ENCODE data around the gene JUND. TPM values are rescaled to one million over a fixed set of nuclear protein-coding genes. Genes with fewer than 3 reads are reported as not detected.

The JUND gene
- total RNA-seq, 4 donors from 2014 or later: 67.2 to 258 (median 221) TPM

DNA sequence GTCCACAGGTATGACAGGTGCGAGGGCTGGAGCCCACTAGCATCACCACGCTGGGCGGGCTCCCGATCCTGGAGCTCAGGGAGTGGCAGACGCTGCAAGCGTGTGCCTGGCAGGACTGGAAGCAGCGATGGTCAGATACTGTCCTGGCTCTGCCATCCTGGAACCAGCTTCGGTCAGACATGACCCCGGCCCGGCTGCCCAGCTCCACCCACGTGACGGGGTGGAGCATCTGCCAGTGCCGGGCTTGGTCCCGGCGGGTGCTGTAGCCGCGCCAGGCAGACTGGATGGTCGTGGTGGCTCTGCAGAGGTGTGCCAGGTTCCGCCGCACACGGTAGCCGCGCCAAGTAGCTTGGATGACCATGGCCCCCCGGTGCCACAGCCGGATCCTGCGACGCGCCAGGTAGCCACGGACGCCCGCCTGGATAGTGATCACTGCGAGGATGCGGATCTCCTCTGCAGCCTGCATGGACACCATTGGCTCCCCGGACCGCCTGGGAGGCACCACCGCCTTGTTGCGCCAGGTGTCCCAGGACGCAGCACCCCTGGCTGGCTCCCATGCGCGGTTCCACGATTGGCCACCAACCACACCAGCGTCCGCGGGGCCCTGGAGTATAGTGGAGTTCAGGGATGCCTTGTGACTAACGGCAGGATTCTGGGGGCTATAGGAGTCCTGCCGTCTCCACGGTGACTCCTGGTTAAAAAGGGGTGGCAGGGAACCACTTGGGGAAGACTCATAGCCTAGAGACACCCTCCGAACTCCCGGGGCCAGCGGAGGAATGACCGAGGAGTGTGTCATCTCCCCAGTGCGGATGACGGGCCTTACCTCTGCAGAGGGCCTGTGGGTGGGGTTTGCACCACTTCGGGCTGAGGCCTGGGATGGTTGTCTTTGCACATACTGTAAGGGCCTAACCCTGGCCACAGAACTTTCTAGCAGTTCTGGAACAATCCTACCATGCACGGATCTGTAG lies 23.6 kb downstream of the JUND start:
- ATAC-seq (no peak), DNase-seq (no peak)
- no peaks in the 10 kb centered on the region for H3K36me3 ChIP-seq
- H3K4me3 ChIP-seq: no peak overlapping the region
- in situ Hi-C loops (cut with MboI; ENCODE audit: low sequenced_read_pairs in 4 of 4) (loop anchor here in 2 of 4 donors (10.0 to 25.0 kb wide), 2 partner anchors 143 to 155 kb away; partner anchors contain the start of gene SSBP4 (in 2 of the 2)), intact Hi-C loops (cut with DNase I; ENCODE audit: low total_unique reads) (loop anchor here (10.0 kb wide), 1 partner anchor 147 kb away; no protein-coding TSS in a partner anchor)
- TF ChIP-seq, protein P1, sequence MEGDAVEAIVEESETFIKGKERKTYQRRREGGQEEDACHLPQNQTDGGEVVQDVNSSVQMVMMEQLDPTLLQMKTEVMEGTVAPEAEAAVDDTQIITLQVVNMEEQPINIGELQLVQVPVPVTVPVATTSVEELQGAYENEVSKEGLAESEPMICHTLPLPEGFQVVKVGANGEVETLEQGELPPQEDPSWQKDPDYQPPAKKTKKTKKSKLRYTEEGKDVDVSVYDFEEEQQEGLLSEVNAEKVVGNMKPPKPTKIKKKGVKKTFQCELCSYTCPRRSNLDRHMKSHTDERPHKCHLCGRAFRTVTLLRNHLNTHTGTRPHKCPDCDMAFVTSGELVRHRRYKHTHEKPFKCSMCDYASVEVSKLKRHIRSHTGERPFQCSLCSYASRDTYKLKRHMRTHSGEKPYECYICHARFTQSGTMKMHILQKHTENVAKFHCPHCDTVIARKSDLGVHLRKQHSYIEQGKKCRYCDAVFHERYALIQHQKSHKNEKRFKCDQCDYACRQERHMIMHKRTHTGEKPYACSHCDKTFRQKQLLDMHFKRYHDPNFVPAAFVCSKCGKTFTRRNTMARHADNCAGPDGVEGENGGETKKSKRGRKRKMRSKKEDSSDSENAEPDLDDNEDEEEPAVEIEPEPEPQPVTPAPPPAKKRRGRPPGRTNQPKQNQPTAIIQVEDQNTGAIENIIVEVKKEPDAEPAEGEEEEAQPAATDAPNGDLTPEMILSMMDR (IDR thresholded peaks at IDR 0.05 in 4 of 5, conservative IDR thresholded peaks at IDR 0.05 in 1 of 5): no peak
- TF ChIP-seq POLR2A (IDR thresholded peaks at IDR 0.05): no peak
- no peaks in the 10 kb centered on the region for H3K9me3 ChIP-seq
- H3K27ac ChIP-seq: no peak overlapping the region
- no peaks in the 10 kb centered on the region for H3K4me1 ChIP-seq
- H3K27me3 ChIP-seq: no peaks in the 10 kb centered on the region

DNA sequence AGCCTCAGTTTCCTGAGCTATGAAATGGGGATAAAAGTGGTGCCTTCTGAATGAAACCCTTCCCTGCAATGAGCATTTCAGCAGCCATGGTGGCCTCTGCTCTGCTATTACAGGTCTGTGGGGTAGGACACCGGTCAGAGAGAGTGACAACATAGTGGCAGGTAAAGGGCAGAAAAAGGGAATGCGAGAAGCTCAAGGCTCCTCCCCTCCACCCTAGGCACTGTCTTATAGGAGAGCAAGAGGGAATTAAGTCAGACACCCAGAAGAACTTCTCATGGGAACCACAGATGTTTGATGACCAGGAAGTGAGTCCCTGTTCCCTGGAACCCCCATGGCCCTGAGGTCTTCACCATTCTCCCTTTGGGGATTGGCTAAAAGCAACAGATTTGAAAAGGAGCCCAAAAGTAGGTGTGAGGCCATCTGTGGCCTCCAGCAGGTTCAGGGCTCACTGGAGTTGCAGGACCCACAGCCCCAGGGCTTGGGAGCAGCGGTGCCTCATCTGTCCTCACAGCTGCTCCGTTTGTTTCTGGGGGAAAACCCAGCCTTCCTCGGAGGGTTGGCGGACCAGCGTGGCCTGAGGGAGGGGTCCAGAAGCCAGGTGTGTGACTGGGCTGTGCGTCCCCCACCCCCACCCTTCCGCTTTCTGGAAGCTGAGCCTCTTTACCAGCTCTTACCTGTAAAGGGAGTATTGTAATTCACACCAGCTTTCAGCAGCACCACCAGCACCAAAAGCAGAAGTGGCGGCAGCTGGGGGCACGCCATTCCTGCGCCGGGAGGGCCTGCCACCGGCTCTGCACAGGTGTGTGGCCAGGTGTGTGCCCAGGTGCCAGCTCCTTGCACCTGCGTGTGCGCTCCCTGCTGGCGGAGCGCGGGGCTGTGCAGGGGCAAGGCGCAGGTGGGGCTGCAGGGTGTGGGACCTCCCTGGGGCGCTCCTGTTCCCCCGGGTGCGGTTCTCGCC lies 26.6 kb downstream of the JUND start:
- Histone ChIP-seq H3K27ac (no peak overlapping the region), H3K36me3 (no peaks in the 10 kb centered on the region), H3K27me3 (no peaks in the 10 kb centered on the region), H3K4me3 (no peak overlapping the region), H3K9me3 (no peaks in the 10 kb centered on the region), H3K4me1 (no peaks in the 10 kb centered on the region)
- in situ Hi-C loops (cut with MboI; ENCODE audit: low sequenced_read_pairs in 4 of 4): loop anchor here in 2 of 4 donors (5.0 to 25.0 kb wide), 3 partner anchors 43 to 157 kb away; partner anchors contain the start of gene SSBP4 (in 2 of the 2)
- intact Hi-C loops (cut with DNase I; ENCODE audit: low total_unique reads): loop anchor here (10.0 kb wide), 1 partner anchor 150 kb away; no protein-coding TSS in a partner anchor
- DNase-seq (no peak), ATAC-seq (no peak)
- TF ChIP-seq, protein P1 (IDR thresholded peaks at IDR 0.05 in 4 of 5, conservative IDR thresholded peaks at IDR 0.05 in 1 of 5): no peak
- TF ChIP-seq POLR2A (IDR thresholded peaks at IDR 0.05): no peak

DNA sequence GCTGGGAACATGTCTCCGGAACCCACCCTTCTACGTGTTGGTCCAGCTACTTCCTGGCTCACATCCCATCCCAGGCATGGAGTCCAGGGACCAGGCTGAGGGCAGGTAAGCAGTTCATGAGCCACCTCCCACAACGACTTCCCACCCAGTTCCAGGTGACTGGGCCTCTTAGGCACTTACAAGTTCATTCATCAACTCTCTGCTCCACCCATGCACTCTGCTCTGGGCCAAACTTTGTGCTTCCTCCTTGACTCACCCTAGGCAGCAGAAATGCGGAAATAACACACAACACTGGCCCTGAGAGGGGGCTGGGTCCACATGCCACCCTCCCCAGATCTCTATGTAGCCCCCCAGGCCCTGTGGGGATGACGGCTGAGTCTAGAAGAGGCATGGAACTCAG lies 27.7 kb downstream of the JUND start:
- intact Hi-C loops (cut with DNase I; ENCODE audit: low total_unique reads): loop anchor here (2.0 to 10.0 kb wide), 3 partner anchors 93 to 151 kb away; no protein-coding TSS in a partner anchor
- no peak for TF ChIP-seq POLR2A (IDR thresholded peaks at IDR 0.05)
- TF ChIP-seq, protein P1 (IDR thresholded peaks at IDR 0.05 in 4 of 5, conservative IDR thresholded peaks at IDR 0.05 in 1 of 5): no peak
- no peak for ATAC-seq

DNA sequence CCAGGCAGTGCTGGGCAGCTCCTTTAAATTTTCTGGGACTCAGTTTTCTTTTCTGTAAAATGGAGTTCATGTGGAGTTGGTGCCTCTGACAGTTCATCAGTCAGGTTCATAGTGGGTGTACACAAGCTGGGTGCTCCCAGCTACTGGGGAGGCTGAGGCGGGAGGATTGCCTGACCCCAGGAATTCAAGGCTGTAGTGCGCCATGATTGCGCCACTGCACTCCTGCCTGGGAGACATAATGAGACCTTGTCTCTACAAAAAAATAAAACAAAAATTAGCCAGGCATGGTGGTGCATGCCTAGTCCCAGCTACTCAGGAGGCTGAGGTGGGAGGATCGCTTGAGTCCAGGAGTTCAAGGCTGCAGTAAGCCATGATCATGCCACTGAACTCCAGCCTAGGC lies 28.3 kb downstream of the JUND start:
- intact Hi-C loops (cut with DNase I; ENCODE audit: low total_unique reads) (loop anchor here (2.0 to 10.0 kb wide), 3 partner anchors 92 to 152 kb away; no protein-coding TSS in a partner anchor), in situ Hi-C loops (cut with MboI; ENCODE audit: low sequenced_read_pairs in 4 of 4) (loop anchor here in 2 of 4 donors (5.0 to 25.0 kb wide), 3 partner anchors 41 to 159 kb away; partner anchors contain the start of gene SSBP4 (in 2 of the 2))
- ATAC-seq (no peak), DNase-seq (no peak)
- TF ChIP-seq, protein P1 (IDR thresholded peaks at IDR 0.05 in 4 of 5, conservative IDR thresholded peaks at IDR 0.05 in 1 of 5): no peak
- no peak for TF ChIP-seq POLR2A (IDR thresholded peaks at IDR 0.05)
- no peaks in the 10 kb centered on the region for H3K36me3 ChIP-seq
- H3K4me1 ChIP-seq: no peaks in the 10 kb centered on the region
- no peaks in the 10 kb centered on the region for H3K27me3 ChIP-seq
- H3K9me3 ChIP-seq: no peaks in the 10 kb centered on the region
- no peak overlapping the region for H3K4me3 ChIP-seq
- no peak overlapping the region for H3K27ac ChIP-seq

More for the DNA sequence above, 27.7 kb downstream of the JUND start:
- H3K9me3 ChIP-seq: no peaks in the 10 kb centered on the region
- DNase-seq: no peak
- no peak overlapping the region for H3K27ac ChIP-seq
- in situ Hi-C loops (cut with MboI; ENCODE audit: low sequenced_read_pairs in 4 of 4): loop anchor here in 2 of 4 donors (5.0 to 25.0 kb wide), 3 partner anchors 41 to 159 kb away; partner anchors contain the start of gene SSBP4 (in 2 of the 2)
- H3K36me3 ChIP-seq: no peaks in the 10 kb centered on the region
- H3K4me3 ChIP-seq: no peak overlapping the region
- H3K27me3 ChIP-seq: no peaks in the 10 kb centered on the region
- no peaks in the 10 kb centered on the region for H3K4me1 ChIP-seq

Data from gastrocnemius medialis (tissue), 4 donors.